ENCODE data around the gene BTBD16. TPM values are rescaled to one million over a fixed set of nuclear protein-coding genes. Genes with fewer than 3 reads are reported as not detected.

BTBD16 gene
- total RNA-seq, 1 donor from 2014 or later = not detected

GRCh38 chr10:122282909-122283308 is 11.8 kb downstream of the BTBD16 start:
- H3K9me3 ChIP-seq = no peaks in the 10 kb centered on the region
- H3K4me1 ChIP-seq = peaks cover 6 to 14% of the 10 kb centered on the region in 2 donors
- H3K27me3 ChIP-seq = no peaks in the 10 kb centered on the region
- DNase-seq (ENCODE audit: low spot score in 2 of 2) = peak in 1 of 2 donors; percentile 22
- H3K27ac ChIP-seq = peak overlapping the region; percentile 62 to 73
- no peaks in the 10 kb centered on the region for H3K36me3 ChIP-seq
- intact Hi-C loops (cut with DNase I) = no loop called here
- no peak for TF ChIP-seq CTCF (IDR thresholded peaks at IDR 0.05)
- H3K4me3 ChIP-seq = no peak overlapping the region

- no peaks in the 10 kb centered on the region for H3K36me3 ChIP-seq
- H3K27ac ChIP-seq = peak overlapping the region; percentile 67 to 73
- peak in 1 of 2 donors; percentile 54 for DNase-seq (ENCODE audit: low spot score in 2 of 2)
- no peaks in the 10 kb centered on the region for H3K27me3 ChIP-seq
- H3K4me3 ChIP-seq = no peak overlapping the region
- intact Hi-C loops (cut with DNase I) = loop anchor here (5.0 kb wide), 4 partner anchors 87 to 212 kb away; partner anchors contain the start of gene PLEKHA1
- H3K4me1 ChIP-seq = peaks cover 6 to 18% of the 10 kb centered on the region in 2 donors
- H3K9me3 ChIP-seq = no peaks in the 10 kb centered on the region
- no peak for TF ChIP-seq CTCF (IDR thresholded peaks at IDR 0.05)
Measured at GRCh38 chr10:122285506-122286444, 14.7 kb downstream of the BTBD16 start.

- Histone ChIP-seq H3K27ac (peak overlapping the region; percentile 67 to 73), H3K9me3 (no peaks in the 10 kb centered on the region), H3K4me3 (no peak overlapping the region), H3K36me3 (no peaks in the 10 kb centered on the region), H3K27me3 (no peaks in the 10 kb centered on the region), H3K4me1 (peaks cover 6 to 15% of the 10 kb centered on the region in 2 donors)
- DNase-seq (ENCODE audit: low spot score in 2 of 2) = peak; percentile 74 to 89
- no peak for TF ChIP-seq CTCF (IDR thresholded peaks at IDR 0.05)
- intact Hi-C loops (cut with DNase I) = loop anchor here (1.0 to 5.0 kb wide), 5 partner anchors 21 to 210 kb away; partner anchors contain the start of gene PLEKHA1
Measured at GRCh38 chr10:122286867-122287266, 15.8 kb downstream of the BTBD16 start.

- no peaks in the 10 kb centered on the region for H3K27me3 ChIP-seq
- H3K4me3 ChIP-seq = no peak overlapping the region
- H3K36me3 ChIP-seq = no peaks in the 10 kb centered on the region
- peaks cover 6 to 13% of the 10 kb centered on the region in 2 donors for H3K4me1 ChIP-seq
- H3K27ac ChIP-seq = peak overlapping the region; percentile 67 to 73
- DNase-seq (ENCODE audit: low spot score in 2 of 2) = no peak
- no peak for TF ChIP-seq CTCF (IDR thresholded peaks at IDR 0.05)
- intact Hi-C loops (cut with DNase I) = loop anchor here (1.0 to 5.0 kb wide), 5 partner anchors 21 to 210 kb away; partner anchors contain the start of gene PLEKHA1
- H3K9me3 ChIP-seq = no peaks in the 10 kb centered on the region
Measured at GRCh38 chr10:122287570-122287969, 16.5 kb downstream of the BTBD16 start.

- DNase-seq (ENCODE audit: low spot score in 2 of 2) = no peak
- Histone ChIP-seq H3K27me3 (no peaks in the 10 kb centered on the region), H3K4me1 (peaks cover 6 to 13% of the 10 kb centered on the region in 2 donors), H3K4me3 (no peak overlapping the region), H3K9me3 (no peaks in the 10 kb centered on the region), H3K27ac (peak overlapping the region in 1 of 2 donors; percentile 73), H3K36me3 (no peaks in the 10 kb centered on the region)
- TF ChIP-seq CTCF (IDR thresholded peaks at IDR 0.05) = no peak
- intact Hi-C loops (cut with DNase I) = loop anchor here (5.0 kb wide), 4 partner anchors 84 to 209 kb away; partner anchors contain the start of gene PLEKHA1
Measured at GRCh38 chr10:122288262-122288661, 17.2 kb downstream of the BTBD16 start.
